Neural progenitor cell (in vitro differentiated cells): ENCODE data around the gene ALDH6A1. TPM values are rescaled to one million over a fixed set of nuclear protein-coding genes. Genes with fewer than 3 reads are reported as not detected.

Experiments
- DNase-seq: peaks from one replicate; pipeline ENCODE4 v3.0.0-alpha.2; 2016; ENCODE audit warnings: low spot score
- H2AFZ ChIP-seq: fragments of 200-600 bp; sonication (generic); replicated peaks from 2 replicates; pipeline ENCODE4 v1.6.1; 2016; ENCODE audit warnings: antibody characterized with exemption
- H3F3A ChIP-seq: fragments of 200-600 bp; sonication (generic); 2 replicates; pipeline ENCODE4 v1.6.1; 2016; ENCODE audit warnings: antibody characterized with exemption, low read depth
- H3K27ac ChIP-seq: fragments of 200-600 bp; sonication (generic); 2 replicates; pipeline ENCODE4 v1.5.1; 2016; ENCODE audit warnings: mild to moderate bottlenecking
- H3K27me3 ChIP-seq: fragments of 200-600 bp; sonication (generic); 2 replicates; pipeline ENCODE4 v1.6.1; 2016; ENCODE audit warnings: mild to moderate bottlenecking, moderate library complexity
- H3K36me3 ChIP-seq: fragments of 200-600 bp; sonication (generic); 2 replicates; pipeline ENCODE4 v1.5.1; 2016
- H3K4me1 ChIP-seq: fragments of 200-600 bp; sonication (generic); 2 replicates; pipeline ENCODE4 v1.6.1; 2016; ENCODE audit warnings: mixed run types
- H3K4me2 ChIP-seq: fragments of 200-600 bp; sonication (generic); 2 replicates; pipeline ENCODE4 v1.6.1; 2016
- H3K4me3 ChIP-seq: fragments of 200-600 bp; sonication (generic); 2 replicates; pipeline ENCODE4 v1.5.1; 2016
- H3K79me2 ChIP-seq: fragments of 200-600 bp; sonication (generic); 2 replicates; pipeline ENCODE4 v1.6.1; 2016; ENCODE audit warnings: low read depth
- H3K9ac ChIP-seq: fragments of 200-600 bp; sonication (generic); 2 replicates; pipeline ENCODE4 v1.6.1; 2016
- H3K9me3 ChIP-seq: fragments of 200-600 bp; sonication (generic); 2 replicates; pipeline ENCODE4 v1.5.1; 2016; ENCODE audit warnings: low read depth
- H4K20me1 ChIP-seq: fragments of 200-600 bp; sonication (generic); 2 replicates; pipeline ENCODE4 v1.6.1; 2016; ENCODE audit warnings: low read depth
- H3K27ac Mint-ChIP-seq: 3 replicates; pipeline ENCODE4 v1.8.0; 2021; ENCODE audit warnings: mixed read lengths
- H3K27me3 Mint-ChIP-seq: 2 replicates; pipeline ENCODE4 v1.8.0; 2022; ENCODE audit warnings: low read depth, mild to moderate bottlenecking, inconsistent platforms, moderate library complexity, mixed read lengths; ENCODE audit not compliant: insufficient read depth
- H3K36me3 Mint-ChIP-seq: 3 replicates; pipeline ENCODE4 v1.8.0; 2021; ENCODE audit warnings: mixed read lengths
- H3K4me1 Mint-ChIP-seq: 3 replicates; pipeline ENCODE4 v1.8.0; 2021; ENCODE audit warnings: mixed read lengths
- H3K4me3 Mint-ChIP-seq: 3 replicates; pipeline ENCODE4 v1.8.0; 2021; ENCODE audit warnings: mild to moderate bottlenecking, moderate library complexity, mixed read lengths
- H3K9me3 Mint-ChIP-seq: 3 replicates; pipeline ENCODE4 v1.8.0; 2020; ENCODE audit warnings: mixed read lengths
- EZH2 ChIP-seq: fragments of 200-600 bp; sonication (generic); IDR thresholded peaks from 2 replicates; pipeline ENCODE4 v1.6.1; 2017; ENCODE audit warnings: antibody characterized with exemption, mild to moderate bottlenecking, moderate library complexity
- EZH2phosphoT487 ChIP-seq: fragments of 200-600 bp; sonication (generic); IDR thresholded peaks from 2 replicates; pipeline ENCODE4 v1.6.1; 2017; ENCODE audit warnings: antibody characterized with exemption
- total RNA-seq: library from RNA; depleted of rRNA; stranded (reverse); fragments of >200 nt; gene quantifications from 2 replicates; pipeline ENCODE4 v1.2.3, GENCODE V29; 2015; ENCODE audit warnings: low replicate concordance
- TF ChIP-seq, protein P1 (sequence below): fragments of 200-600 bp; sonication (generic); IDR thresholded peaks from 2 replicates; pipeline ENCODE4 v1.5.1; 2017; ENCODE audit warnings: antibody characterized with exemption, mild to moderate bottlenecking

The ALDH6A1 gene
- total RNA-seq, 1 donor from 2014 or later: 64.0 TPM

DNA sequence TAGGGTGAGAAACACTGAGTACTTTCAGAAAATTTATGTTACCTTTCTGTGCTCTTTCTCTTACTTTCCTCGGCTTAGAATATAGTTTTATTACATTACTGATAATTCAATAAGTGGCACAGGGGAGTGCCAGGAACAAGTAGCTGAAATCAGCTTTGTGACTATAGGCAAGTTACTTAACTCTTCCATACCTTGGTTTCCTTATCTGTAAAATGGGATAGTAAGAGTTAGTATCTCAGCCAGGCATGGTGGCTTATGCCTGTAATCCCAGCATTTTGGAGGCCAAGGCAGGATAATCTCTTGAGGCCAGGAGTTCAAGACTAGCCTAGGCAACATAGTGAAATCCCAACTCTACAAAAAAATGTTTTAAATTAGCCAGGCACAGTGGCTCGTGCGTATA, 49.7 kb downstream of the ALDH6A1 start:
- no peaks in the 10 kb centered on the region for H3K9me3 ChIP-seq
- H3K9me3 Mint-ChIP-seq: no peaks in the 10 kb centered on the region
- DNase-seq: no peak
- H3K36me3 Mint-ChIP-seq: no peaks in the 10 kb centered on the region
- no peaks in the 10 kb centered on the region for H4K20me1 ChIP-seq
- H3K27ac Mint-ChIP-seq: no peak overlapping the region
- H3K4me2 ChIP-seq: no peak overlapping the region
- H3K4me3 ChIP-seq: no peak overlapping the region
- no peaks in the 10 kb centered on the region for H3F3A ChIP-seq
- no peaks in the 10 kb centered on the region for H3K4me1 Mint-ChIP-seq
- no peaks in the 10 kb centered on the region for H3K4me1 ChIP-seq
- H3K27me3 ChIP-seq: no peaks in the 10 kb centered on the region
- H3K27ac ChIP-seq: no peak overlapping the region
- H3K4me3 Mint-ChIP-seq: no peak overlapping the region
- no peaks in the 10 kb centered on the region for H3K27me3 Mint-ChIP-seq
- no peaks in the 10 kb centered on the region for H3K36me3 ChIP-seq
- no peaks in the 10 kb centered on the region for H3K79me2 ChIP-seq
- no peak overlapping the region for H3K9ac ChIP-seq
- TF ChIP-seq EZH2phosphoT487 (no peak), EZH2 (no peak)
- TF ChIP-seq, protein P1, sequence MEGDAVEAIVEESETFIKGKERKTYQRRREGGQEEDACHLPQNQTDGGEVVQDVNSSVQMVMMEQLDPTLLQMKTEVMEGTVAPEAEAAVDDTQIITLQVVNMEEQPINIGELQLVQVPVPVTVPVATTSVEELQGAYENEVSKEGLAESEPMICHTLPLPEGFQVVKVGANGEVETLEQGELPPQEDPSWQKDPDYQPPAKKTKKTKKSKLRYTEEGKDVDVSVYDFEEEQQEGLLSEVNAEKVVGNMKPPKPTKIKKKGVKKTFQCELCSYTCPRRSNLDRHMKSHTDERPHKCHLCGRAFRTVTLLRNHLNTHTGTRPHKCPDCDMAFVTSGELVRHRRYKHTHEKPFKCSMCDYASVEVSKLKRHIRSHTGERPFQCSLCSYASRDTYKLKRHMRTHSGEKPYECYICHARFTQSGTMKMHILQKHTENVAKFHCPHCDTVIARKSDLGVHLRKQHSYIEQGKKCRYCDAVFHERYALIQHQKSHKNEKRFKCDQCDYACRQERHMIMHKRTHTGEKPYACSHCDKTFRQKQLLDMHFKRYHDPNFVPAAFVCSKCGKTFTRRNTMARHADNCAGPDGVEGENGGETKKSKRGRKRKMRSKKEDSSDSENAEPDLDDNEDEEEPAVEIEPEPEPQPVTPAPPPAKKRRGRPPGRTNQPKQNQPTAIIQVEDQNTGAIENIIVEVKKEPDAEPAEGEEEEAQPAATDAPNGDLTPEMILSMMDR: no peak
- no peak overlapping the region for H2AFZ ChIP-seq

DNA sequence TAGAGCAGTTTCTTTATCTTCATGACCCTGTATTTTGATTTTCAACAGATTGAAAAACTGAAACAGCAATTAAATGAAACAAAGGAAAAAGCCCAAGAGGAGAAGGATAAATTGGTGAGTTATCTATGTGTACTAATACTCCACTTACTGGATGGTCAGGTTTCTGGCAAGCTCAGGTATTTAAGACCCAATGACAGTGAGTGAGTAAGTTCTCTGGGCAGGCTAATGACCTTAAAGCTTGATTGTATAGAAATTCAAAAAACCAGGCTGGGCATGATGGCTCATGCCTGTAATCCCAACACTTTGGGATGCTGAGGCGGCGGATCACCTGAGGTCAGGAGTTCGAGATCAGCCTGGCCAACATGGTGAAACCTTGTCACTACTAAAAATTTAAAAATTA, 55.1 kb downstream of the ALDH6A1 start:
- H3K27me3 Mint-ChIP-seq: no peaks in the 10 kb centered on the region
- no peaks in the 10 kb centered on the region for H3K4me1 Mint-ChIP-seq
- Histone ChIP-seq H2AFZ (no peak overlapping the region), H3K4me3 (no peak overlapping the region), H3F3A (no peaks in the 10 kb centered on the region), H3K9ac (no peak overlapping the region), H3K27ac (no peak overlapping the region), H3K27me3 (no peaks in the 10 kb centered on the region), H3K4me1 (no peaks in the 10 kb centered on the region), H3K79me2 (no peaks in the 10 kb centered on the region), H4K20me1 (no peaks in the 10 kb centered on the region), H3K9me3 (no peaks in the 10 kb centered on the region), H3K36me3 (no peaks in the 10 kb centered on the region), H3K4me2 (no peak overlapping the region)
- H3K4me3 Mint-ChIP-seq: no peak overlapping the region
- TF ChIP-seq EZH2phosphoT487 (no peak), EZH2 (no peak)
- TF ChIP-seq, protein P1: no peak
- no peak for DNase-seq
- no peak overlapping the region for H3K27ac Mint-ChIP-seq
- H3K36me3 Mint-ChIP-seq: no peaks in the 10 kb centered on the region
- H3K9me3 Mint-ChIP-seq: no peaks in the 10 kb centered on the region

DNA sequence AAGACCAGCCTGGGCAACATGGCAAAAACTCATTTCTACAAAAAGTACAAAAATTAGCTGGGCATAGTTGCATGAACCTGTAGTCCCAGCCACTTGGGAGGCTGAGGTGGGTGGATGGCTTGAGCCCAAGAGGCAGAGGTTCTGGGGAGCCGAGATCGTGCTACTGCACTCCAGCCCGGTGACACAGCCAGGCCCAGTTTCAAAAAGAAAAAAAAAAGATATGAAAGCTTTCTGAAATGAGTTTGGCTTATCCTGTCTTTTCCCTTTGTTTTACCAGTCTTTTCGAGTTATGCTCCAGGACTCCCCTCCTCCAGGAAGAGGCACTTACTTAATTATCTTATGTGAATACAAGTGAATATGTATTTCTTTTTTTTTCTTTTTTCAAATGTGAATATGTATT, 61.9 kb downstream of the ALDH6A1 start:
- Histone ChIP-seq H3K79me2 (peaks cover 5% of the 10 kb centered on the region), H3K36me3 (no peaks in the 10 kb centered on the region), H4K20me1 (no peaks in the 10 kb centered on the region), H3F3A (peaks cover 11% of the 10 kb centered on the region), H3K4me3 (no peak overlapping the region), H3K9ac (no peak overlapping the region), H3K27me3 (no peaks in the 10 kb centered on the region), H2AFZ (no peak overlapping the region), H3K9me3 (no peaks in the 10 kb centered on the region), H3K4me2 (no peak overlapping the region), H3K27ac (no peak overlapping the region), H3K4me1 (no peaks in the 10 kb centered on the region)
- H3K36me3 Mint-ChIP-seq: no peaks in the 10 kb centered on the region
- peaks cover 14% of the 10 kb centered on the region for H3K4me1 Mint-ChIP-seq
- no peak for DNase-seq
- H3K27me3 Mint-ChIP-seq: no peaks in the 10 kb centered on the region
- TF ChIP-seq EZH2phosphoT487 (no peak), EZH2 (no peak)
- TF ChIP-seq, protein P1: no peak
- no peak overlapping the region for H3K27ac Mint-ChIP-seq
- H3K9me3 Mint-ChIP-seq: no peaks in the 10 kb centered on the region
- H3K4me3 Mint-ChIP-seq: no peak overlapping the region
